A673 (cell line): ENCODE data around the gene HNF1A. TPM values are rescaled to one million over a fixed set of nuclear protein-coding genes. Genes with fewer than 3 reads are reported as not detected.

ENCODE experiments used
- BruUV-seq: library from RNA; stranded (reverse); fragments of 400-500 nt; replicated peaks from 2 replicates; lab custom pipeline; 2021; lab: Mats Ljungman, UMichigan
- CTCF ChIA-PET: fragments of 300-600 bp; sonication (Branson Sonifier 250); formaldehyde crosslinking; loops from one replicate; lab custom pipeline; 2022; ENCODE audit warnings: antibody characterized with exemption; lab: Charles Lee
- POLR2A ChIA-PET: fragments of 300-600 bp; sonication (Branson Sonifier 250); formaldehyde crosslinking; loops from one replicate; lab custom pipeline; 2022; ENCODE audit warnings: antibody characterized with exemption; ENCODE audit not compliant: low non-redundant PET; lab: Charles Lee
- DNase-seq: peaks from one replicate; pipeline ENCODE4 v3.0.0-alpha.2; 2015; ENCODE audit warnings: low spot score
- H3K27ac ChIP-seq: fragments of 200-600 bp; sonication (generic); 2 replicates; pipeline ENCODE4 v1.5.1; 2016; ENCODE audit warnings: mixed run types, low read depth, mild to moderate bottlenecking, mixed read lengths, antibody characterized with exemption, low read length; ENCODE audit not compliant: poor library complexity, severe bottlenecking
- H3K27me3 ChIP-seq: fragments of 200-600 bp; sonication (generic); replicated peaks from 2 replicates; pipeline ENCODE4 v1.6.1; 2017; ENCODE audit warnings: mixed run types, low read depth, mild to moderate bottlenecking, mixed read lengths, antibody characterized with exemption, low read length; ENCODE audit not compliant: insufficient read depth, poor library complexity
- H3K36me3 ChIP-seq: fragments of 200-600 bp; sonication (generic); 2 replicates; pipeline ENCODE4 v1.6.1; 2016; ENCODE audit warnings: mixed run types, mild to moderate bottlenecking, mixed read lengths, antibody characterized with exemption, low read length; ENCODE audit not compliant: insufficient read depth, poor library complexity, severe bottlenecking
- H3K4me1 ChIP-seq: fragments of 200-600 bp; sonication (generic); 2 replicates; pipeline ENCODE4 v1.6.1; 2017; ENCODE audit warnings: mixed run types, mild to moderate bottlenecking, mixed read lengths, antibody characterized with exemption, low read length; ENCODE audit not compliant: insufficient read depth, poor library complexity, severe bottlenecking
- H3K4me3 ChIP-seq: fragments of 200-600 bp; sonication (generic); 2 replicates; pipeline ENCODE4 v1.5.1; 2016; ENCODE audit warnings: low read depth, mixed run types, mild to moderate bottlenecking, mixed read lengths, low read length; ENCODE audit not compliant: poor library complexity, severe bottlenecking
- H3K9me3 ChIP-seq: fragments of 200-600 bp; sonication (generic); 2 replicates; pipeline ENCODE4 v1.6.1; 2016; ENCODE audit warnings: mixed run types, low read depth, mild to moderate bottlenecking, mixed read lengths, antibody characterized with exemption, low read length; ENCODE audit not compliant: poor library complexity, severe bottlenecking
- CTCF ChIP-seq: fragments of 300-800, 200-600 bp; sonication (generic); conservative IDR thresholded peaks from 2 replicates; pipeline ENCODE4 v1.5.1; 2017; ENCODE audit warnings: low read depth, mild to moderate bottlenecking, antibody characterized with exemption, low read length, moderate library complexity, mixed read lengths
- EZH2 ChIP-seq: fragments of 200-600 bp; sonication (generic); IDR thresholded peaks from 2 replicates; pipeline ENCODE4 v1.6.1; 2017; ENCODE audit warnings: borderline replicate concordance, low read depth, mild to moderate bottlenecking, mixed read lengths, antibody characterized with exemption, low read length; ENCODE audit not compliant: poor library complexity, severe bottlenecking
- intact Hi-C: fragments of 100-400 bp; cut with micrococcal nuclease; formaldehyde crosslinking; loops from one replicate; pipeline ENCODE4 v1.10.0; 2022; ENCODE audit not compliant: unreplicated experiment
- total RNA-seq: library from RNA; stranded (reverse); gene quantifications from 2 replicates; pipeline ENCODE4 v1.2.3, GENCODE V29; 2021

HNF1A gene
- total RNA-seq, 1 experiment from 2014 or later = not detected

DNA sequence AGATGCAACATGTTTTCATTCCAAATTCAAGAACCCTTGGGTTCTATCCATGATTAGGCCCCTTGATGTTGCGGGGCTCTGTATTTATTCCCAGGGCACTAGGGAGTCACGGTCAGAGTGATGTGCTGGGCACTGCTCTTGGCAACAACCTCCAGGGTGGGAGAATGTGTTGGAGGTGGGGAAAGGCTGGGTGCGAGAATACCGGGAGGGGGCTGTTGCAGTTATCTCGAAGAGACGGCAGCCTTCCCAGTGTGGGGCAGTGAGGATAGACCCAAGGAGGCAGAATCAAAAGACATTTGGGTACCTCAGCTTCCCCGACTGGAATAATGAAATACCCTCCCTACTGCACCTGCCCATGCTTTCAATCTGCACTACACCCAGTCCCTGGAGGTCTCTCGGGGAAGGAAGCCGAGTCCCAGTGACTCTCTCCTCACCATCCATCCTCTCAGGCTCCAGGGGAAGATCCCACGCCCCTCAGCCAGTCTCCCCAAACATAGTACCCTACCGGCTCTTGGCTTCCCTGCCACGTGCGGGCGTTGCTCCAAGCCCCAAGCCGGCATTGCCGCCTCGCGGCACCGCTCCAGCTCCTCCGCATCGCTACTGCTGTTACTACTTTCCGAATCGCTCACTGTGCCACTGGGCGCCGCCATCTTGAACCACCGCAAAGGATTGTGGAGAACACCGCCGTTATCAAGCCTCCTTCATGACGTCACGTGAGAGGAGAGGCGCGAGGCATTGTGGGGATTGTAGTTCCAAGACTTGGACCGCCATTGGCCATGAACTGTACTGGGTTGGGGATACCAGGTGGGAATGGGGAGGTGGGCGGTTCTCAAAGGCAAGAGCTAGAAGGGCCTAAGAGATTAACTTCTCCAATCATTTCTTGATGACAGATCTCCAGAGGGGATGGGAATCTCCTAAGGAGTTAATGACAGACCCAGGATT is 37.8 kb downstream of the HNF1A start, which contains the start of gene C12orf43:
C12orf43 (minus strand) TSS at position 663 of the 942 bp plus-strand sequence; CDS start at position 650, 13 bp downstream.
- CTCF ChIA-PET = no interaction called here
- no peak for TF ChIP-seq EZH2
- no peak for TF ChIP-seq CTCF
- POLR2A ChIA-PET = no interaction called here
- TSS peak; percentile 61 for BruUV-seq
- Histone ChIP-seq H3K4me3 (peak within 1 kb of the TSS; percentile 69), H3K9me3 (no peaks in the 10 kb centered on the region), H3K4me1 (peaks cover 7% of the 10 kb centered on the region), H3K27me3 (no peaks in the 10 kb centered on the region), H3K36me3 (peaks cover 6% of the 10 kb centered on the region), H3K27ac (peak within 1 kb of the TSS; percentile 62)
- peak; percentile 95 for DNase-seq
- intact Hi-C loops = no loop called here

DNA sequence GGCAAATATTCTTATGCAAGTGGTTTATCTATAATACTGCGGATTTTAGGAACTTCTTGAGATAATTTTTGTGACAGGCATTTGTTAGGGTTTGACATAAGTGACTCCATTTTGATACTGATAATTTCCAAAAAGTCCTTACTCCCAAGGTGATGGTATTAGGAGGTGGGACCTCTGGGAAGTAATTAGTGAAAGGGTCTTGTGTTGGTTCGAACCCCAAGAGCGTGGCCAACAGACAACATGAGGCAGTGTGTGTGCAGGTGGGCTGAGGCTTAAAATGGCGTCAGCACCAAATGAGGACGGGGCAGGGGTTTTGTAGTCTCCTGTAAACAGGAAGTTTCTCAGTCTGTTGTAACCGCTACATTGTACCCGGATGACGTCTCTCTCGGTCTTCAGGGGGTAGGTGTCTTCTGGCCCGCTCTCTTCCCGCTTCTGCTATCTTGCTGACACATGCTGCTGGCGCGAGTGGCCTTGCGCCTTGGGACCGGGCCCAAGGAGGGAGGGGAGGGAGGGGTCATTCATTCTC is 39.7 kb downstream of the HNF1A start:
- POLR2A ChIA-PET = interaction anchor here (0.7 kb wide), 1 partner anchor 7 kb away, joined by 3 read pairs; no protein-coding TSS in a partner anchor
- H3K36me3 ChIP-seq = no peaks in the 10 kb centered on the region
- H3K9me3 ChIP-seq = no peaks in the 10 kb centered on the region
- no peak overlapping the region for H3K27ac ChIP-seq
- no TSS peak for BruUV-seq
- TF ChIP-seq EZH2 (no peak), CTCF (no peak)
- CTCF ChIA-PET = no interaction called here
- intact Hi-C loops = no loop called here
- DNase-seq = no peak
- no peaks in the 10 kb centered on the region for H3K27me3 ChIP-seq
- H3K4me1 ChIP-seq = peaks cover 7% of the 10 kb centered on the region
- no peak overlapping the region for H3K4me3 ChIP-seq

DNA sequence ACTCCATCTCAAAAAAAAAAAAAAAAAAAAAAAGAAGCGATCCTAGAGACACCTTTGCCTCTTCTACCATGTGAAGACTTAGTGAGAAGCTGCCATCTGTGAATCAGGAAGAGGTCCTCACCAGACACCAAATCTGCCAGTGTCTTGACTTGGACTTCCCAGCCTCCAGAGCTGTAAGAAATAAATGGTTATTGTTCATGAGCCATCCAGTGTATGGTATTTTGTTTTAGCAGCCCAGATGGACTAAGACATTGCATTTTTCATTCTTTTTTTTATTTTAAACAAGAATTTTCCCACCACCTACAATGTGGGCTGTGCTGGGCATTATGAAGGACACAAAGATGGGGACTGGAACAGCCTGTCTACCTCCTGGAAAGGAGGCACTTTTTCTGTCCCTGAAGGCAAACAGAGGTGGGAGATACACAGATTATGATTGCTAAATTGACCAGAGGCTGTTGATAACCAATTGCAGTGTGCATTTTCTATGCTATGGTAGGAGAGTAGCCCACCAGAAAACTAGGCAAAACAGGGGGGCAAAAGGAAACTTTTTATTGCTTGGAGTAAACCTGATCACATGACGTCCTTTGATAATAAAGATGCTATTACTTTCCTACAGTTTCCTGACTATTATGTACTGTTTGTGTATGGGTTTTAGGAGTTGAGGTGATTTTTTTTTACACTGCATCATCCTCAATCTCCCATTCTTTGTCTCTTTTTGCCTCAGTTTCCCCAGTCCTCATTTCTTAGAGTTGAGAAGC is 40.7 kb downstream of the HNF1A start:
- Histone ChIP-seq H3K9me3 (no peaks in the 10 kb centered on the region), H3K36me3 (no peaks in the 10 kb centered on the region), H3K27me3 (no peaks in the 10 kb centered on the region), H3K4me1 (peaks cover 7% of the 10 kb centered on the region), H3K4me3 (no peak overlapping the region), H3K27ac (no peak overlapping the region)
- intact Hi-C loops = no loop called here
- DNase-seq = no peak
- TF ChIP-seq EZH2 = no peak
- no peak for TF ChIP-seq CTCF
- POLR2A ChIA-PET = interaction anchor here (0.7 kb wide), 1 partner anchor 8 kb away, joined by 3 read pairs; no protein-coding TSS in a partner anchor
- CTCF ChIA-PET = no interaction called here
- no TSS peak for BruUV-seq
